ENCODE results near the gene C11orf97. TPM values are rescaled to one million over a fixed set of nuclear protein-coding genes. Genes with fewer than 3 reads are reported as not detected.

Gene C11orf97
- total RNA-seq, 1 donor from 2014 or later: 2.5 TPM

- Histone ChIP-seq H3K27ac (no peak overlapping the region), H3K36me3 (no peaks in the 10 kb centered on the region), H3K9me3 (no peaks in the 10 kb centered on the region), H3K27me3 (ENCODE audit: low read depth) (no peaks in the 10 kb centered on the region), H3K4me1 (no peaks in the 10 kb centered on the region), H3K4me3 (no peak overlapping the region)
- no peak for TF ChIP-seq CTCF (IDR thresholded peaks at IDR 0.05)
- intact Hi-C loops (cut with DNase I): no loop called here
- ATAC-seq (no peak), DNase-seq (no peak)
Measured at GRCh38 chr11:94536386-94536785, 24.1 kb downstream of the C11orf97 start.

GRCh38 chr11:94537031-94537600 is 24.9 kb downstream of the C11orf97 start:
- intact Hi-C loops (cut with DNase I): no loop called here
- TF ChIP-seq CTCF (IDR thresholded peaks at IDR 0.05): no peak

GRCh38 chr11:94539420-94539819 is 27.2 kb downstream of the C11orf97 start:
- TF ChIP-seq CTCF (IDR thresholded peaks at IDR 0.05): no peak
- no peak for ATAC-seq
- Histone ChIP-seq H3K27ac (no peak overlapping the region), H3K4me3 (no peak overlapping the region), H3K27me3 (ENCODE audit: low read depth) (no peaks in the 10 kb centered on the region), H3K4me1 (peaks cover 7% of the 10 kb centered on the region), H3K36me3 (no peaks in the 10 kb centered on the region), H3K9me3 (no peaks in the 10 kb centered on the region)
- DNase-seq: no peak
- intact Hi-C loops (cut with DNase I): no loop called here

More at GRCh38 chr11:94537031-94537600, 24.9 kb downstream of the C11orf97 start:
- Histone ChIP-seq H3K27me3 (ENCODE audit: low read depth) (no peaks in the 10 kb centered on the region), H3K4me1 (no peaks in the 10 kb centered on the region), H3K27ac (no peak overlapping the region), H3K36me3 (no peaks in the 10 kb centered on the region), H3K4me3 (no peak overlapping the region), H3K9me3 (no peaks in the 10 kb centered on the region)
- no peak for DNase-seq
- ATAC-seq: no peak

- intact Hi-C loops (cut with DNase I): no loop called here
- no peaks in the 10 kb centered on the region for H3K36me3 ChIP-seq
- peaks cover 39% of the 10 kb centered on the region for H3K4me1 ChIP-seq
- DNase-seq (peak; percentile 94), ATAC-seq (peak; percentile 97 to 98)
- H3K9me3 ChIP-seq: no peaks in the 10 kb centered on the region
- no peaks in the 10 kb centered on the region for H3K27me3 ChIP-seq (ENCODE audit: low read depth)
- peak within 1 kb of the TSS; percentile 73 for H3K4me3 ChIP-seq
- TF ChIP-seq CTCF (IDR thresholded peaks at IDR 0.05): peak; percentile 11
- peak within 1 kb of the TSS; percentile 100 for H3K27ac ChIP-seq
Measured at GRCh38 chr11:94543695-94544645, 31.7 kb downstream of the C11orf97 start, which contains the start of gene FUT4. TSS of gene FUT4 (plus strand) at chr11:94543921. CDS start at chr11:94544134, 213 bp downstream.

- DNase-seq: peak; percentile 60
- Histone ChIP-seq H3K27me3 (ENCODE audit: low read depth) (no peaks in the 10 kb centered on the region), H3K4me1 (peaks cover 39% of the 10 kb centered on the region), H3K9me3 (no peaks in the 10 kb centered on the region), H3K27ac (peak overlapping the region; percentile 100), H3K36me3 (no peaks in the 10 kb centered on the region), H3K4me3 (peak overlapping the region; percentile 73)
- ATAC-seq: peak; percentile 2 to 5
- intact Hi-C loops (cut with DNase I): no loop called here
- no peak for TF ChIP-seq CTCF (IDR thresholded peaks at IDR 0.05)
Measured at GRCh38 chr11:94544646-94545263, 32.5 kb downstream of the C11orf97 start.
